ENCODE results near the gene EFCAB9.

- TF ChIP-seq CTCF (IDR thresholded peaks at IDR 0.05) (no peak), POLR2A (IDR thresholded peaks at IDR 0.05) (no peak)
Observed at GRCh38 chr5:172148381-172148780, 45.6 kb upstream of the EFCAB9 start.

Measured in heart left ventricle (tissue), 13 donors.